ENCODE results near the gene PRKCSH. TPM values are rescaled to one million over a fixed set of nuclear protein-coding genes. Genes with fewer than 3 reads are reported as not detected.

PRKCSH gene
- total RNA-seq, 1 experiment from 2014 or later: 318 TPM

DNA sequence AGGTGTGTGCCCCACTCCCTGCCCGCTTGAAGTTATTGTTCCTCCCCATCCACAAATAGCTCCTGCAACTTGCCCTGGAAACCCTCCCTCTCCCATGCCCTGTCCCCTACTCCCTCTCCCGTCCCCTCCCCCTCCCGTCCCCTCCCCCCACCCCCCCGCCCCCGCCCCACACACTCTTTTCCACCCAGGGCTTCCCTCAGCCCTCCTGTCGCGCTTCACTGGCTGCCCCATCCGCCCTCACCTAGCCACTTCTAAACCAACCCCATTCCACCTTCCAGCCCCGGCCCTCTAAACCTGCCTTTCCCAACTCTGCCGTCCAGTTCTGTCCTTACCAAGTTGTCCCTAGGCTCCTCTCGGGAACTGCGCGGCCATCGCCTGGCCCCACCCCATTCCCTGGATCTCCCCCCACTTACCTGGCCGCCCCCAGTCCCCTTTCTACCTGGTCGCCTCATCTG lies 17.3 kb upstream of the PRKCSH start:
- TF ChIP-seq, protein P1, sequence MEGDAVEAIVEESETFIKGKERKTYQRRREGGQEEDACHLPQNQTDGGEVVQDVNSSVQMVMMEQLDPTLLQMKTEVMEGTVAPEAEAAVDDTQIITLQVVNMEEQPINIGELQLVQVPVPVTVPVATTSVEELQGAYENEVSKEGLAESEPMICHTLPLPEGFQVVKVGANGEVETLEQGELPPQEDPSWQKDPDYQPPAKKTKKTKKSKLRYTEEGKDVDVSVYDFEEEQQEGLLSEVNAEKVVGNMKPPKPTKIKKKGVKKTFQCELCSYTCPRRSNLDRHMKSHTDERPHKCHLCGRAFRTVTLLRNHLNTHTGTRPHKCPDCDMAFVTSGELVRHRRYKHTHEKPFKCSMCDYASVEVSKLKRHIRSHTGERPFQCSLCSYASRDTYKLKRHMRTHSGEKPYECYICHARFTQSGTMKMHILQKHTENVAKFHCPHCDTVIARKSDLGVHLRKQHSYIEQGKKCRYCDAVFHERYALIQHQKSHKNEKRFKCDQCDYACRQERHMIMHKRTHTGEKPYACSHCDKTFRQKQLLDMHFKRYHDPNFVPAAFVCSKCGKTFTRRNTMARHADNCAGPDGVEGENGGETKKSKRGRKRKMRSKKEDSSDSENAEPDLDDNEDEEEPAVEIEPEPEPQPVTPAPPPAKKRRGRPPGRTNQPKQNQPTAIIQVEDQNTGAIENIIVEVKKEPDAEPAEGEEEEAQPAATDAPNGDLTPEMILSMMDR (IDR thresholded peaks at IDR 0.05; ENCODE audit: unreplicated experiment): no peak
- DNase-seq: no peak
- Mint-ChIP-seq H3K9me3 (ENCODE audit: low read depth, unreplicated experiment) (no peaks in the 10 kb centered on the region), H3K36me3 (ENCODE audit: insufficient read depth, unreplicated experiment) (peaks cover 31% of the 10 kb centered on the region), H3K4me3 (ENCODE audit: low read depth, unreplicated experiment) (peak overlapping the region; percentile 83), H3K4me1 (ENCODE audit: low read depth, unreplicated experiment) (peaks cover 3% of the 10 kb centered on the region), H3K27ac (ENCODE audit: unreplicated experiment) (no peak overlapping the region), H3K27me3 (ENCODE audit: unreplicated experiment) (peaks cover 6% of the 10 kb centered on the region)
- intact Hi-C loops (cut with micrococcal nuclease; ENCODE audit: unreplicated experiment): loop anchor here (5.0 kb wide), 1 partner anchor 36 kb away; the partner anchor contains the start of gene EPOR
- CTCF ChIA-PET: interaction anchor here (0.7 to 1.8 kb wide), 4 partner anchors 17 to 37 kb away, joined by 3 to 7 read pairs (median 6); partner anchors contain the start of genes EPOR, ODAD3 and PRKCSH
- BruUV-seq (replicated peaks): no TSS peak

DNA sequence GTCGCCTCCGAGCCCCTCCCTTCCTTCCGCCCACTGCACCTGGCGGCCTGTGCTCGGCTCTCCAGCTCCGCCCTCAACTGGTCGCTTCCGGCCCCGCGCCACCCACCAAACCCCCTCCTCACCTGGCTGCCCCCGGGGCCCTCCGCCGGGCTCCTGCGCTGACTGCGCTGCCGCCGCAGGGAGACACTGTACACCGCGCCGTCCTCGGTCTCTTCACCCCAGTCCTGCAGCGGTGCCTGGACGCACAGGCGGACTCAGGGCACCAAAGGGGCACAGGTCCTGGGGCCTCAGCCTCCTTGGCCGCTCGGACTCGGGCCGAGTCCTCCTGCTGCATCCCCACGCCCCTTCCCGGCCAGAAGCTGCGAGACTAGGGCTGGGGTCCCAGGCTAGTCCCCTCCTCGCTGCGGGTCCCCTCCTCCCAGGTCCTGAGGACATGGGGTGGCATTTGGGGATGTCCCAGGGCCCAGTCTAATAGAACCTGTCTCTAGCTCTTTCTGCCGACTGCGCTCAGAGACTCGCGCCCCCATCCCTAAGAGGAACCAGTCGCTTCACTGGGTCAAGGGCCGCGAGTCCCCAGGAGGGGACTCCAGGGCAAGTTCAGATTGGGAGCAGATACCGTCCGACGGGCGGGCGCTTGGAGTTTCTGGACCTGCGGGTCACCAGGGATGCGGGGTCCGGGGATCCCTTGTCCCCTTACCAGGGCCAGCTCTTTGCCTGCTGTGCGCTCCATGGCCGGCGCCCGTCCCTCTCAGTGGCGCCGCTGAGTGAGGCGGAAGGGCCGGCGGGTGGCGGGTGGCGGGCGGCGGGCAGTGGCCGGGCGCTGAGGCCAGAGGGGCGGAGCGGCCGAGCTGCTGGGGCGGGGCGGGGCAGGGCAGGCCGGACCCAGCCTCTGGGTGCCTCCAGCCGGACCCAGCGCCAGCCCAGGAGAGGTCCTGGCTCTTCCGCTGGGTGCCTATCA lies 16.6 kb upstream of the PRKCSH start, which contains the start of gene RGL3:
Gene RGL3 (minus strand): TSS at position 766 of the 958 bp plus-strand sequence. CDS start 36 bp downstream, at position 730.
- Mint-ChIP-seq H3K27me3 (ENCODE audit: unreplicated experiment) (peaks cover 13% of the 10 kb centered on the region), H3K9me3 (ENCODE audit: low read depth, unreplicated experiment) (no peaks in the 10 kb centered on the region), H3K4me3 (ENCODE audit: low read depth, unreplicated experiment) (peak within 1 kb of the TSS; percentile 83), H3K4me1 (ENCODE audit: low read depth, unreplicated experiment) (peaks cover 10% of the 10 kb centered on the region), H3K27ac (ENCODE audit: unreplicated experiment) (no peak within 1 kb of the TSS), H3K36me3 (ENCODE audit: insufficient read depth, unreplicated experiment) (peaks cover 31% of the 10 kb centered on the region)
- intact Hi-C loops (cut with micrococcal nuclease; ENCODE audit: unreplicated experiment): loop anchor here (5.0 kb wide), 1 partner anchor 37 kb away; the partner anchor contains the start of gene EPOR
- TF ChIP-seq, protein P1 (IDR thresholded peaks at IDR 0.05; ENCODE audit: unreplicated experiment): no peak
- CTCF ChIA-PET: interaction anchor here (0.6 to 1.8 kb wide), 4 partner anchors 35 to 1378 kb away, joined by 3 to 7 read pairs (median 6); partner anchors contain the start of gene EPOR
- peak; percentile 58 for DNase-seq
- no TSS peak for BruUV-seq (replicated peaks)

DNA sequence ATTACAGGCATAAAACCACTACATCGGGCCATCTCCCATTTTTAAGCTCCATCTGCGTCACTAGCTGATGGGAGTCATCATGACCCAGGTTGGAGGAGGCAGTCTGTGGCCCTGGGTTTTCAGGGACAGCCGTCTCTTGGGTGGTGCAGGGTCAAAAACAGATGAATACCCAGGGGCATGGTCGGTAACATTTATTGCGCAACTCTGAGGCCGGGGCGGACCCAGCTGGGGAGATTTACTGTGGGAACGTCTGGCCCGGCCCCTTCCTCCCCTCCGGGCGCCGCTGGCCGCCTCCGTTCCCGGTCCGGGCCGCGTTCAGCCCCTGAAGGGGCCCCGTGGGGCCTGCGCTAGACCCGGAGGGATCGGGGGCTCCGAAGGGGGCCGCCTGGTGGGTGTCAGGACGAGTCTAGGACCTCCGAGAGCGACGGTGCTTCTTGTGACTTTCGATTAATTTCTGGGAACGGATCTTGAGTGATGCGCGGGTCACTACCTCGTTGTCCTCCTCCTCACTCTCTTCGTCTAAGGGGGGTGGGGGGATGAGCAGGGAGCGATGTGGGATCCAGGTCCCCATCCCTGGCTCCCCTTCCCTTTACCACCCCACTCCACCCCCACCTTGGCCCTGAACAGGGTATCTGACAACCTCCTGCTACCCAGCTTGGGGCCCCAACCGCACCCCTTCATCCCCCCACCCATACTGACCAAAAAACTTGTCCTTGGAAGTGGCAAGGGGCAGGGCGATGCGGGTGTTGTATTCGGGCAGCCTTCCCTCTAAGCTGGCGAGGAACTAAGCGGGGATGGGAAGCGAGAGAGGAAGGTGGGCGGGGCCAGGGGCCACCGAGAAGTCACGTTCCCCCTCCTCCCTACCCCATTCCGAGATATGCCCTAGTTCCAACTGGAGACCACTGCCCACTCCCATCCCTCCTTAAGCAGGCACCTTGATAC lies 14.7 kb upstream of the PRKCSH start:
- no TSS peak for BruUV-seq (replicated peaks)
- CTCF ChIA-PET: interaction anchor here (0.6 kb wide), 1 partner anchor 97 kb away, joined by 3 read pairs; no protein-coding TSS in a partner anchor
- no peaks in the 10 kb centered on the region for H3K9me3 Mint-ChIP-seq (ENCODE audit: low read depth, unreplicated experiment)
- peaks cover 31% of the 10 kb centered on the region for H3K36me3 Mint-ChIP-seq (ENCODE audit: insufficient read depth, unreplicated experiment)
- H3K27ac Mint-ChIP-seq (ENCODE audit: unreplicated experiment): no peak overlapping the region
- TF ChIP-seq, protein P1 (IDR thresholded peaks at IDR 0.05; ENCODE audit: unreplicated experiment): no peak
- H3K27me3 Mint-ChIP-seq (ENCODE audit: unreplicated experiment): peaks cover 16% of the 10 kb centered on the region
- peak; percentile 11 for DNase-seq
- H3K4me1 Mint-ChIP-seq (ENCODE audit: low read depth, unreplicated experiment): peaks cover 11% of the 10 kb centered on the region
- H3K4me3 Mint-ChIP-seq (ENCODE audit: low read depth, unreplicated experiment): peak overlapping the region; percentile 46
- intact Hi-C loops (cut with micrococcal nuclease; ENCODE audit: unreplicated experiment): no loop called here
